ENCODE measurements around the gene PRPF19.
A peak's percentile ranks its signal among the peaks of the same experiment; 100 is the strongest.
"Not testable (repeated sequence)": the region's sequence is repeated elsewhere in the genome, so short reads cannot be mapped to it uniquely, and the experiment has no call there.

PRPF19 gene

GRCh38 chr11:60910711-60911380 is 4.5 kb upstream of the PRPF19 start:
- no peak for TF ChIP-seq EZH2phosphoT487 (IDR thresholded peaks at IDR 0.05; ENCODE audit: borderline replicate concordance, low read length)
- TF ChIP-seq CTCF (IDR thresholded peaks at IDR 0.05; ENCODE audit: low read depth, low read length, poor library complexity, severe bottlenecking) = peak; percentile 20
- Histone ChIP-seq H3K9me2 (replicated peaks; ENCODE audit: control insufficient read depth, low read length) (no peaks in the 10 kb centered on the region), H3K9me3 (ENCODE audit: control insufficient read depth, insufficient read depth, low read length) (peaks cover 11% of the 10 kb centered on the region), H3K27me3 (ENCODE audit: control insufficient read depth, low read length) (no peaks in the 10 kb centered on the region), H3K79me2 (ENCODE audit: control insufficient read depth, low read length) (peaks cover 23% of the 10 kb centered on the region), H3K4me2 (ENCODE audit: low read length) (peak overlapping the region; percentile 71), H4K20me1 (ENCODE audit: control insufficient read depth, insufficient read depth, low read depth, low read length) (no peaks in the 10 kb centered on the region), H3K4me3 (ENCODE audit: low read length) (peak overlapping the region; percentile 62), H3K36me3 (ENCODE audit: control insufficient read depth, low read length) (peaks cover 12% of the 10 kb centered on the region), H3K27ac (ENCODE audit: low read depth, low read length) (peak overlapping the region; percentile 63), H3F3A (ENCODE audit: control insufficient read depth, insufficient read depth) (peaks cover 11% of the 10 kb centered on the region), H3K4me1 (ENCODE audit: control insufficient read depth, low read length) (peaks cover 54% of the 10 kb centered on the region)

GRCh38 chr11:60910281-60910687 is 3.9 kb upstream of the PRPF19 start:
- Histone ChIP-seq H3K4me1 (ENCODE audit: control insufficient read depth, low read length) (peaks cover 51% of the 10 kb centered on the region), H3K9me3 (ENCODE audit: control insufficient read depth, insufficient read depth, low read length) (peaks cover 11% of the 10 kb centered on the region), H3K79me2 (ENCODE audit: control insufficient read depth, low read length) (peaks cover 23% of the 10 kb centered on the region), H3F3A (ENCODE audit: control insufficient read depth, insufficient read depth) (peaks cover 11% of the 10 kb centered on the region), H3K4me3 (ENCODE audit: low read length) (peak overlapping the region; percentile 62), H3K27me3 (ENCODE audit: control insufficient read depth, low read length) (no peaks in the 10 kb centered on the region), H4K20me1 (ENCODE audit: control insufficient read depth, insufficient read depth, low read depth, low read length) (peaks cover under 1% of the 10 kb centered on the region; the same call in 1 of the 2 replicates), H3K27ac (ENCODE audit: low read depth, low read length) (peak overlapping the region; percentile 63), H3K4me2 (ENCODE audit: low read length) (peak overlapping the region; percentile 71), H3K9me2 (replicated peaks; ENCODE audit: control insufficient read depth, low read length) (no peaks in the 10 kb centered on the region), H3K36me3 (ENCODE audit: control insufficient read depth, low read length) (peaks cover 15% of the 10 kb centered on the region)
- TF ChIP-seq EZH2phosphoT487 (IDR thresholded peaks at IDR 0.05; ENCODE audit: borderline replicate concordance, low read length) = no peak
- TF ChIP-seq CTCF (IDR thresholded peaks at IDR 0.05; ENCODE audit: low read depth, low read length, poor library complexity, severe bottlenecking) = no peak

GRCh38 chr11:60909680-60910280 is 3.4 kb upstream of the PRPF19 start:
- peak overlapping the region; percentile 71 for H3K4me2 ChIP-seq (ENCODE audit: low read length)
- peaks cover 20% of the 10 kb centered on the region for H3K36me3 ChIP-seq (ENCODE audit: control insufficient read depth, low read length)
- not testable (repeated sequence) for H3K27me3 ChIP-seq (ENCODE audit: control insufficient read depth, low read length); H4K20me1 ChIP-seq (ENCODE audit: control insufficient read depth, insufficient read depth, low read depth, low read length); H3K9me2 ChIP-seq (replicated peaks; ENCODE audit: control insufficient read depth, low read length)
- peak overlapping the region; percentile 63 for H3K27ac ChIP-seq (ENCODE audit: low read depth, low read length)
- H3K4me3 ChIP-seq (ENCODE audit: low read length) = peak overlapping the region; percentile 62
- peaks cover 11% of the 10 kb centered on the region for H3K9me3 ChIP-seq (ENCODE audit: control insufficient read depth, insufficient read depth, low read length)
- H3F3A ChIP-seq (ENCODE audit: control insufficient read depth, insufficient read depth) = peaks cover 11% of the 10 kb centered on the region
- peaks cover 56% of the 10 kb centered on the region for H3K4me1 ChIP-seq (ENCODE audit: control insufficient read depth, low read length)
- peaks cover 23% of the 10 kb centered on the region for H3K79me2 ChIP-seq (ENCODE audit: control insufficient read depth, low read length)

DNA sequence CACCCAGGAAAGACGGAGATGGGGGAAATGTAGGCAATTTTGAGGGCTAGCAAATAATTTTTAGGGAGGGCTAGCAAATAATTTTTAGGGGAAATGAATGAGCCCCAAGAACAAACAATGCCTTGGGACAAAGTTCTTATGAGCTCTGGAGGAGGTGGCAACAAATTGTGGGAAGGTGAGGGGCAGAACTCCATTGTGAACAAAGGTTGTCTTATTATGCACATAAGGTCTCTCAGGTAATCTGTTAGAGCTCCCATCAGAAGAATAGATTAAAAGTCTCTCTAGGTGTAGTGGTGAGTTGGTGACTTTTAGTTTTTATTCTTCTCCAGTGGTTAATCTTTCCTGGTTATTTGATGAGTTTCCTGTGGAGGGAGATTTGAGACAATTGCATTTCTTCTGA is 2.4 kb upstream of the PRPF19 start:
- Histone ChIP-seq H3F3A (ENCODE audit: control insufficient read depth, insufficient read depth) (peaks cover 11% of the 10 kb centered on the region), H3K4me2 (ENCODE audit: low read length) (no peak overlapping the region), H4K20me1 (ENCODE audit: control insufficient read depth, insufficient read depth, low read depth, low read length) (peaks cover 11% of the 10 kb centered on the region), H3K79me2 (ENCODE audit: control insufficient read depth, low read length) (peaks cover 25% of the 10 kb centered on the region), H3K4me3 (ENCODE audit: low read length) (no peak overlapping the region), H3K36me3 (ENCODE audit: control insufficient read depth, low read length) (peaks cover 30% of the 10 kb centered on the region), H3K27me3 (ENCODE audit: control insufficient read depth, low read length) (no peaks in the 10 kb centered on the region), H3K27ac (ENCODE audit: low read depth, low read length) (no peak overlapping the region), H3K9me3 (ENCODE audit: control insufficient read depth, insufficient read depth, low read length) (peaks cover 11% of the 10 kb centered on the region), H3K4me1 (ENCODE audit: control insufficient read depth, low read length) (peaks cover 65% of the 10 kb centered on the region), H3K9me2 (replicated peaks; ENCODE audit: control insufficient read depth, low read length) (no peaks in the 10 kb centered on the region)
- no peak for TF ChIP-seq EZH2phosphoT487 (IDR thresholded peaks at IDR 0.05; ENCODE audit: borderline replicate concordance, low read length)
- no peak for TF ChIP-seq CTCF (IDR thresholded peaks at IDR 0.05; ENCODE audit: low read depth, low read length, poor library complexity, severe bottlenecking)
